HuH-7 (cell line): Measurements from ENCODE around the gene GRIN2A.
"Not testable (repeated sequence)": the region's sequence is repeated elsewhere in the genome, so short reads cannot be mapped to it uniquely, and the experiment has no call there.

Experiments
- DNase-seq: peaks from one replicate; pipeline ENCODE4 v3.0.0; 2011; ENCODE audit warnings: low spot score

GRIN2A gene

DNA sequence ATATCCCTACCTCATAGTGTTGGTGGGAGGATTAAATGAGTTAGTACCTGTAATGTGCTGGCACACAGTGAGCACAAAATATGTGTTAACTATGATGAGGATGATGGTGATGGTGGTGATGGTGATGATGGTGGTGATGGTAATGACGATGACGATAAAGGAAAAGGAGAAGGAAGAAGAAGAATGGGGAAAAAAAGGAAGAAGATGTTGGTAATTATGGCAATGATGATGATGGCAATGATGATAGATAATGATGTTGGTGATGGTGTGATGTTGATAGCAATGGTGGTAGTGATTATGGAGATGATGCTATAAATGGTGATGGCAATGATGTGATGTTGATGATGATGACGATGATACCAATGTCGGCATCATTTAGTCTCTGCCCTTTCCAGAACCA, 270.2 kb downstream of the GRIN2A start:
- no peak for DNase-seq

DNA sequence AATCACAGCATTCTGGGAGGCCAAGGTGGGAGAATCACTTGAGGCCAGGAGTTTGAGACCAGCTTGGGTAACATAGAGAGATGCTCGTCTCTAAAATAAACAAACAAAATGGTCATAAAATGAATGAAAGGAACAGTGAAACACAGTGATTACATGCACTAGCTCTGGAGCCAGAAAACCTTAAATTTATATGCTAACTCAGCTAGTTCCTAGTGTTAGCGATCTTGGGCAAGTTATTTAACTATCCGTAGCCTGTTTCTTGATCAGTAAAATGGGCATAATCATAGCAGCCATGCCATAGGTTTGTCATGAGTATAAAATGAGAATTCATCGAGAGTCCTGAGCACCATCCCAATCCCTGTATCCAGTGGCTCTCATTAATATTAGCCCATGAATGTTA, 271.0 kb downstream of the GRIN2A start:
- DNase-seq, result no peak

GRCh38 chr16:9909072-9909825, 273.0 kb downstream of the GRIN2A start:
- DNase-seq, result no peak

- no peak for DNase-seq
These were observed 273.6 kb downstream of the GRIN2A start for GRCh38 chr16:9908613-9909012.

GRCh38 chr16:9907752-9908151, 274.5 kb downstream of the GRIN2A start:
- DNase-seq, result no peak

DNA sequence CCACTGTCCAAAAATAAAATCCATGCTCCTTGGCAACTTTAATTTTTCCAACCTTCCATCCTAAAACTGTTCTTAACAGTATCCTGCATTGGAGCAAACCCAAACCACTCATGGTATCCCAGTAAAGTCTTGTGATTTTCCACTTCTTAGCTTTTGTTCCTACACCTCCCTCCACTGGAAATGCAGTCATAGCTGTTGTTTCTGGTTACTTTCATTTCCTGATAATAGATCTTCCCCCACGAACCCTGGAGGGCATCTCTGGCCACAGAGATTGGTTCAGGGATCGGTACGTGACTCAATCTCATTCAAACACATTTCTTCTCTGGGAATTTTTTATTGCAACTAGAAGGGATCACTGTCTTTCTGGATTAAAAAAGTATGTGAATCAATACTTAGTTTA, 276.0 kb downstream of the GRIN2A start:
- DNase-seq, result no peak

- DNase-seq, result no peak
These were observed 277.7 kb downstream of the GRIN2A start for GRCh38 chr16:9904526-9904925.

- DNase-seq, result no peak
These were observed 281.7 kb downstream of the GRIN2A start for GRCh38 chr16:9900576-9900975.

DNA sequence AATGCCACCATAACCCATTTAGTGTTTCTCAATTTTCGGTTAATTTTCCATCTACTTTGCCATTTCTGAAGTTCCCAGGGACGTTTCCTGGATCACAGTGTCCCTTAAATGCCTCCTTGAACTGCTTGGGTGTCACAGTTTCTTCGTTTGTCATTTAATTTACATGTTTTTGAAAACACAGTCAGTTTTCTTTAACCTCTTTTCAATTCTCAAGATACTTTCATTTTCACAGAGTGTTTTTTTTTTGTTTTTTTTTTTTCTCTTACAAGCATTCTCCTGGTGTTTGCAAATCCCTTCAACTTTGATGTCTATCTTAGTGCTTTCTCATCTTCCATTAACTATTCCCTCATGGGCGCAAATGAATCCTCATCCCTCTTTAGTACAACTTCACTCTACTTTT, 283.7 kb downstream of the GRIN2A start:
- DNase-seq, result no peak

- DNase-seq, result no peak
These were observed 284.1 kb downstream of the GRIN2A start for GRCh38 chr16:9898124-9898523.

- DNase-seq, result no peak
These were observed 286.4 kb downstream of the GRIN2A start for GRCh38 chr16:9895817-9896216.

GRCh38 chr16:9885876-9886275, 296.4 kb downstream of the GRIN2A start:
- DNase-seq, result no peak

DNA sequence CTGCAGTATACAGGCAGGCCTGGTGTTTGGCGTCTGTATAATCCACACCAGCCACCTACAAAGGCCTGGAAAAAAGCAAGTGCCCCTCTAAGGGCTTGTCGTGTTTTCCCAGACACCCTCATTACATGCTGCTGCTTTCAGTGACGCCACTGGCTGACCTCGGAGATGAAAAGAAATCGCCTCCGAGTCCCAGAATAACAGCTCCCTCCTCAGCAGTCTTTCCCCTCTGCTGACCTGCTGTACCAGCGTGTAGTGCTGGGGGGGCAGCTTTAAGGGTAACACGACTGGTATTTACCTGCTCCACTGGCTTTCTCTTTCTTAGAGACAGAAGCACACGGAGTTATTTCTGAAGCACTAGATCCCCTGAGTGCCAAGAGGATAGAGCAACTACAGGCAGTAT, 296.8 kb downstream of the GRIN2A start:
- no peak for DNase-seq

DNA sequence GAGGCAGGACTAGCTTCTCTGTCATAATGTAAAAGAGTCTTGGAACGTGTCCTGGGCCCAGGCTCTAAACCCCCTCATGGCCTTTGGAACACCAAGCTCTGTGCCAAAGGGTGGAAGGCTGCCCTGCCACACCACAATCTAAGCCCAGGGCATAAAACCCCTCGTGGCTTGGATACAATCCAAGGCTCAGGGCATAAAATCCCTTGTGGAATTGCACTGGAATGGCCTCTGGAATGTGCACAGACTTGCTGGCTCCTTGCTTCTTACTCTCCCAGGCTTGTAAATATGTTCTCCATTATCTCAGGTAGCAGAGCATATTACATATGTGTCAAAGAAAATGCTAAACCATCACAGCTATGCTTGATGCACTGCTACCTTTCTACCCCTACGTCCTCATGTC, 306.2 kb downstream of the GRIN2A start:
- DNase-seq, result not testable (repeated sequence)

- no peak for DNase-seq
These were observed 308.0 kb downstream of the GRIN2A start for GRCh38 chr16:9874219-9874618.

DNA sequence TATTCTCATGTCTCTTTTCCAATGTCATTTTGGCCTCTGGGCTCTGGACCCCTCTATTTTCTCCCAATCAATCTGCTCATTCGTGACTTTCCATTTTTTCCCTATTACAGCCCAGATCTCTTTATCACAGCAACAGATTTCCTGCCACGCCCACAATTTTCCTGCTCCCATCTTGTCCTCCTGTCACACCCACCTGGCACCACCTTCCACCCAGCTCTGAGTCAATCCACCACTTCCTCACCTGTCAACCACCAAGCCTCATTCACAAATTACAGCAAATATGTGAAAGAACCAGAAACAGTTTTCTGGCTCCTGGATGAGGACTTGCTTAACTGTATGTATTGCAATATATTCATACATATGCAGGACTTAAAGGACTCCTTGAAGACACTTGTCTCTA, 311.3 kb downstream of the GRIN2A start:
- DNase-seq, result no peak

- DNase-seq, result no peak
These were observed 312.5 kb downstream of the GRIN2A start for GRCh38 chr16:9869776-9870175.

DNA sequence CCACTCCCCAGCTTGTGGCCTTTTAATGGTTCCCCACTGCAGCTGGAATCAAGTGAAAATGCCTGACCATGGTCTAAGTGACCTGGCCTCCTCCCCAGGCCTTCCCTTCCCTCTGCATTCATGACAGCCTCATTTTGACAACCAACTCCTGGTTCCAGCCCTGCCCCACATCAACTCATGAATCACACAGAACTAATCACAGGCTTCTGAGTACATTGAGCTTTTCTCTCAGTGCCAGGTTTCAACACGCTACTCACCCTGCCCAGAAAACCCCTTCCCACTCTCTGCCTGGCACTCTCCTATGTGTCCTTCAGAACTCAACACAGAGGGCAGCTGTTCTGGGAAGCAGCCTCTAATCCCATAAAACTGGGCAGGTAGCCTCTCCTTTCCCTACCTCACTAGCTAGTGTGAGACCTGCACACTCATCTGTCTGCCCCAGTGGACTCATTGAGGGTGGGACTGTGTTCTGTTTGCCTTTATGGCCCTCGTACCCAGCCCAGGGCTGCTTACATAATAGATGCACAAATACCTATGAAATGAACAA, 313.6 kb downstream of the GRIN2A start:
- no peak for DNase-seq

DNA sequence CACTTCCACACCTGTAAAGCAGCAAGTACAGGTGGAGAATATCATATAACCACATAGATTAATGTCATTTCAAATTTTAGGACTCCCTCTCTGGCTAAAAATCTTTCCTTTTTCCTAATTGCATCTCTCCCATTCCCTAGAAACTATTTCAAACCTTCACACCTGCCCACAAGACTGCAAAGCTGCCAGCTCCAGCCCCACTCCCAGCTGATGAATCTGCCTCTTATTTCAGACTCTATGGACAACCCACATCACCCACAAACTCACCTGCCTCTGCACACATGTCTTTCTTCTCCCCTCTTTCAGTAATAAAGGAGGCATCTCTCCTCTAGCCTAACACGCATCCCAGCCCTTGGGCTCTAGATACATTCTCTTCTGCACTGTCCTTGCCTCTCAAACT, 315.1 kb downstream of the GRIN2A start:
- DNase-seq, result no peak

GRCh38 chr16:9864461-9864860, 317.8 kb downstream of the GRIN2A start:
- DNase-seq, result no peak

DNA sequence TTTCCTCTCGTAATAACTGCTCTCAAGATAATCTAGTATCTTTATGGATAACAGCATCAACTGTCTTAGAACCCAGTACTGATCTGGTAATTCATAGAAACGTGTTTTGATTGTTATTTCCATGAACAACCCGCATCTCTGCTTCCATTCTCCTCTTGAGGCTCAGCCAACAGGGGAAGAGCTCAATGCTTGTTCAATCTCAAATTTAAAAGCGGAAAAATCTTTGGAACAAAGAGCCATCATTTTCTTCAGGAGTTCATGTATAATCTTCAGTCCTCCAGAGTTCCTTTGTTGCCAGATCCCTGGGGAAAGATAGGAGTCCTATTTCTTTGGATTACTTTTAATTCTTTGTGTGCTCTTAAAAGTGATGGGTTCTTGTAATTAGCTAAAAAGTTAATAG, 319.9 kb downstream of the GRIN2A start:
- DNase-seq, result no peak

- no peak for DNase-seq
These were observed 321.4 kb downstream of the GRIN2A start for GRCh38 chr16:9860876-9861275.

- DNase-seq, result no peak
These were observed 322.4 kb downstream of the GRIN2A start for GRCh38 chr16:9859701-9860327.

GRCh38 chr16:9854675-9855074, 327.6 kb downstream of the GRIN2A start:
- no peak for DNase-seq
